Fibroblast of lung (primary cell): ENCODE measurements around the gene SLC22A12. TPM values are rescaled to one million over a fixed set of nuclear protein-coding genes. Genes with fewer than 3 reads are reported as not detected.

Experiments used
- DNase-seq, 2 donors: peaks; one replicate each; pipeline versions ENCODE4 v3.0.0 to v3.0.0-alpha.2; 2010; ENCODE audit warnings: low read depth in 2 of 2
- H2AFZ ChIP-seq: 2 replicates; pipeline ENCODE4 v1.5.1; 2012; ENCODE audit warnings: low read length, control low read depth, inconsistent platforms
- H3K27ac ChIP-seq: 2 replicates; pipeline ENCODE4 v1.5.1; 2011; ENCODE audit warnings: low read length, control low read depth; ENCODE audit not compliant: insufficient read depth
- H3K27me3 ChIP-seq: 2 replicates; pipeline ENCODE4 v1.5.1; 2011; ENCODE audit warnings: mild to moderate bottlenecking, low read length; ENCODE audit not compliant: control insufficient read depth, insufficient read depth
- H3K36me3 ChIP-seq: 2 replicates; pipeline ENCODE4 v1.5.1; 2011; ENCODE audit warnings: low read length; ENCODE audit not compliant: control insufficient read depth, insufficient read depth
- H3K4me1 ChIP-seq: 2 replicates; pipeline ENCODE4 v1.5.1; 2011; ENCODE audit warnings: low read length; ENCODE audit not compliant: control insufficient read depth, insufficient read depth; ENCODE audit errors: extremely low read depth
- H3K4me2 ChIP-seq: 2 replicates; pipeline ENCODE4 v1.5.1; 2011; ENCODE audit warnings: low read length, control low read depth; ENCODE audit not compliant: insufficient read depth; ENCODE audit errors: extremely low read depth
- H3K4me3 ChIP-seq, 4 experiments: fragments of 200-600 bp in 1 of 4; sonication (generic) in 1 of 4; replicated peaks in 1 of 4; 2 replicates each; pipeline ENCODE4 v1.5.1; 2011 to 2016; ENCODE audit warnings: low read length in 4 of 4, low read depth in 3 of 4, mild to moderate bottlenecking in 3 of 4, control low read depth in 2 of 4, inconsistent platforms in 1 of 4, mixed read lengths in 1 of 4; ENCODE audit not compliant: insufficient read depth in 1 of 4; ENCODE audit errors: control extremely low read depth in 1 of 4
- H3K79me2 ChIP-seq: 2 replicates; pipeline ENCODE4 v1.5.1; 2012; ENCODE audit warnings: mild to moderate bottlenecking, low read length, inconsistent platforms; ENCODE audit not compliant: control insufficient read depth, insufficient read depth
- H3K9ac ChIP-seq: 2 replicates; pipeline ENCODE4 v1.5.1; 2011; ENCODE audit warnings: mild to moderate bottlenecking, low read length, control low read depth; ENCODE audit not compliant: insufficient read depth
- H3K9me3 ChIP-seq: 2 replicates; pipeline ENCODE4 v1.5.1; 2012; ENCODE audit warnings: low read depth, low read length; ENCODE audit not compliant: control insufficient read depth, insufficient read depth
- H4K20me1 ChIP-seq: 2 replicates; pipeline ENCODE4 v1.5.1; 2011; ENCODE audit warnings: low read length; ENCODE audit not compliant: control insufficient read depth, insufficient read depth; ENCODE audit errors: extremely low read depth
- EZH2 ChIP-seq: IDR thresholded peaks from 2 replicates; pipeline ENCODE4 v1.5.1; 2012; ENCODE audit warnings: low read length, control low read depth, mild to moderate bottlenecking; ENCODE audit errors: missing control alignments
- polyA plus RNA-seq, 2 donors: library from polyadenylated mRNA; depleted of rRNA in 1 of 2; stranded (reverse) in 1 of 2; unstranded in 1 of 2; fragments of >200 nt; gene quantifications; 2 replicates each; pipeline ENCODE4 v1.2.1, GENCODE V29; 2011 to 2012; ENCODE audit warnings: missing spikeins in 1 of 2
- total RNA-seq: library from RNA; depleted of rRNA; stranded (reverse); fragments of >200 nt; gene quantifications from 2 replicates; pipeline ENCODE4 v1.2.1, GENCODE V29; 2014
- TF ChIP-seq, protein P1 (sequence below), 2 donors: IDR thresholded peaks in 1 of 2; conservative IDR thresholded peaks in 1 of 2; 1 replicate in 1 of 2; 2 replicates in 1 of 2; pipeline ENCODE4 v1.5.1; 2011 to 2012; ENCODE audit warnings: low read length in 2 of 2, control low read depth in 1 of 2, inconsistent platforms in 1 of 2, low read depth in 1 of 2, mild to moderate bottlenecking in 1 of 2

The SLC22A12 gene
- total and polyA plus RNA-seq, 2 donors (not counting 1 experiment from before 2014, with no cell fraction given): not detected

DNA sequence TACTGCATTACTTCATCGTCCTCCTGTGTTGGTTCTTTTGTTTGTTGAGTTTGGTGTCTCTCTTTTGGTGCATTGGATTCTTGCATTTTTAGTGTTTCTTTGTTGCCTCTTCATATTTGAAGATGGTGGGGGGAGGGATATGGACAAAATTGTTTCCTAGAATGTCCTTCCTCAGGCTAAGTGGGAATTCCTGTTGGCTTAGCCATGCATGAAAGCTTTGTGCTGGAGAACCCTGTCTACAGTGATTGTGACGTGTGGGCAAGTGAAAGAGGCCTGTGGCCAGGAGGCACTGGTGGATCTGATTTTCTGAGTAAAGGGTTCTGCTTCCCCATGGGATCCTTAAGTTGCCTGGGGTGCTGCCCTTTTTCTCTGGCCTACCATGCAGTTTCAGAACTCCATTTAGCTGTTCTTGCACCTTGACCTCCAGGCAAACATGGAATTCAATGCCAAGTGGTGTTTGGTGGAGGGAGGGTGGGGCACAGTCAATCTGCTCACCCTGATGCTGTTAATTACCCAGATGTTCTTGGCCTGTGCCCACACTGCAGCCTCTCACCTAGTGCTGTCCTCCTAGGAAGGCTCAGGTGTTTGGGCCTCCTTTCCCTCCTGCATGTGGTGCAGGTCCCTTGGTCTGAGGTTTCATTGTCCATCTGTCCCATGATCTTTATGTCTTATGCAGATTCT lies 46.3 kb upstream of the SLC22A12 start:
- TF ChIP-seq, protein P1, sequence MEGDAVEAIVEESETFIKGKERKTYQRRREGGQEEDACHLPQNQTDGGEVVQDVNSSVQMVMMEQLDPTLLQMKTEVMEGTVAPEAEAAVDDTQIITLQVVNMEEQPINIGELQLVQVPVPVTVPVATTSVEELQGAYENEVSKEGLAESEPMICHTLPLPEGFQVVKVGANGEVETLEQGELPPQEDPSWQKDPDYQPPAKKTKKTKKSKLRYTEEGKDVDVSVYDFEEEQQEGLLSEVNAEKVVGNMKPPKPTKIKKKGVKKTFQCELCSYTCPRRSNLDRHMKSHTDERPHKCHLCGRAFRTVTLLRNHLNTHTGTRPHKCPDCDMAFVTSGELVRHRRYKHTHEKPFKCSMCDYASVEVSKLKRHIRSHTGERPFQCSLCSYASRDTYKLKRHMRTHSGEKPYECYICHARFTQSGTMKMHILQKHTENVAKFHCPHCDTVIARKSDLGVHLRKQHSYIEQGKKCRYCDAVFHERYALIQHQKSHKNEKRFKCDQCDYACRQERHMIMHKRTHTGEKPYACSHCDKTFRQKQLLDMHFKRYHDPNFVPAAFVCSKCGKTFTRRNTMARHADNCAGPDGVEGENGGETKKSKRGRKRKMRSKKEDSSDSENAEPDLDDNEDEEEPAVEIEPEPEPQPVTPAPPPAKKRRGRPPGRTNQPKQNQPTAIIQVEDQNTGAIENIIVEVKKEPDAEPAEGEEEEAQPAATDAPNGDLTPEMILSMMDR (conservative IDR thresholded peaks at IDR 0.05 in 1 of 2, IDR thresholded peaks at IDR 0.05 in 1 of 2; ENCODE audit: low read depth in 1 of 2, low read length in 2 of 2): no peak
- no peak for TF ChIP-seq EZH2
- Histone ChIP-seq H2AFZ (no peak overlapping the region), H3K79me2 (no peaks in the 10 kb centered on the region), H3K9ac (no peak overlapping the region), H3K27ac (no peak overlapping the region), H3K4me1 (no peaks in the 10 kb centered on the region), H3K27me3 (no peaks in the 10 kb centered on the region), H3K36me3 (no peaks in the 10 kb centered on the region), H3K9me3 (no peaks in the 10 kb centered on the region), H3K4me2 (no peak overlapping the region), H4K20me1 (no peaks in the 10 kb centered on the region), H3K4me3 (no peak overlapping the region)
- DNase-seq: no peak

DNA sequence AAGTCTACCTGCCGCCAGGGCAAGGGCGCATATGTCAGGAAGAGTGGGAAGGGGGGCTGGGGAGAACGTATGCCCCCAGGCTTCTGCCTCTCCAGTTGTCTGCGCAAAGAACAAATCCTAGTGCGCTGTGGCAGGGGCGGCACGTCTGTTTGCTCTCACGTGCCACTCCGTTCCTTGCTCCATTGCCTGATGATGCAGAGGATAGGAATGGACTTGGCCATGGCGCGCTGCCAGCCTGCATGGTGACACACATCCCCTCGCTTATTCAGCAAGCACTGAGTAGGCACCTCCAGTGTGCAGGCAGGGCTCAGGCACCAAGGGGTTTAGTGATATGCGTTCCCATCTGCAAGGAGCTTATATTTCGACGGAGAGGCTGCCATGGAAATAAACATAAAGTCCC lies 45.4 kb upstream of the SLC22A12 start:
- Histone ChIP-seq H3K36me3 (no peaks in the 10 kb centered on the region), H3K27me3 (no peaks in the 10 kb centered on the region), H3K4me1 (no peaks in the 10 kb centered on the region), H3K27ac (no peak overlapping the region), H4K20me1 (no peaks in the 10 kb centered on the region), H3K4me3 (no peak overlapping the region), H2AFZ (no peak overlapping the region), H3K9ac (no peak overlapping the region), H3K4me2 (no peak overlapping the region), H3K79me2 (no peaks in the 10 kb centered on the region), H3K9me3 (no peaks in the 10 kb centered on the region)
- DNase-seq: peak; percentile 78
- TF ChIP-seq EZH2: no peak
- TF ChIP-seq, protein P1 (conservative IDR thresholded peaks at IDR 0.05 in 1 of 2, IDR thresholded peaks at IDR 0.05 in 1 of 2; ENCODE audit: low read depth in 1 of 2, low read length in 2 of 2): no peak

DNA sequence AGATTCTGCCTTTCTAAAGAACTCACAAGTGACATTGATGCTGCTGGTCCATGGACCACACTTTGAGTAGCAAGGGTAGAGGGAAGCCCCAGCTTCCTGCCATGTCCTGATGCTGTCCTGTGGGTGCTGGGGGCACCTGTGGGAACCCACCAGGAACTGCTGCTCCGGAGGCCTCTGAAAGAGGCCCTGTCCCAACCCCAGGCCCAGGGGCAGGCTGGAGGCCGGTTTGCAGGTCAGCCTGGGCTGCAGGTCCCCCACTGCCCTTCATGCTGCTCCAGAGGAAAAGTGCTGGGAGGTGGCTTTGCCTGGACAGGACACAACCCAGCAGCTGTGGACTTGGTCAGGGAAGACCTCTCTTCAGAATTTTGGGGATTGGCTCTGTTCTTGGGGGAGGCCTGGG lies 44.8 kb upstream of the SLC22A12 start:
- H2AFZ ChIP-seq: no peak overlapping the region
- no peaks in the 10 kb centered on the region for H3K36me3 ChIP-seq
- no peaks in the 10 kb centered on the region for H3K4me1 ChIP-seq
- H4K20me1 ChIP-seq: no peaks in the 10 kb centered on the region
- H3K9me3 ChIP-seq: no peaks in the 10 kb centered on the region
- H3K27ac ChIP-seq: no peak overlapping the region
- H3K27me3 ChIP-seq: no peaks in the 10 kb centered on the region
- DNase-seq: no peak
- H3K4me2 ChIP-seq: no peak overlapping the region
- H3K79me2 ChIP-seq: no peaks in the 10 kb centered on the region
- H3K4me3 ChIP-seq: no peak overlapping the region
- no peak overlapping the region for H3K9ac ChIP-seq
- TF ChIP-seq, protein P1 (conservative IDR thresholded peaks at IDR 0.05 in 1 of 2, IDR thresholded peaks at IDR 0.05 in 1 of 2; ENCODE audit: low read depth in 1 of 2, low read length in 2 of 2): no peak
- no peak for TF ChIP-seq EZH2
